SJCRH30 (cell line): ENCODE results near the gene GPN2. TPM values are rescaled to one million over a fixed set of nuclear protein-coding genes. Genes with fewer than 3 reads are reported as not detected.
A peak's percentile ranks its signal among the peaks of the same experiment; 100 is the strongest.
"Not testable (repeated sequence)": the region's sequence is repeated elsewhere in the genome, so short reads cannot be mapped to it uniquely, and the experiment has no call there.

Experiments
- DNase-seq, 2 experiments: peaks; one replicate each; pipeline ENCODE4 v3.0.0-alpha.2; 2015 to 2020
- H3K27ac ChIP-seq: fragments of 250-450 bp; sonication (Bioruptor Pico); 2 replicates; pipeline ENCODE4 v1.5.1; 2020; ENCODE audit warnings: mild to moderate bottlenecking, moderate library complexity
- H3K27me3 ChIP-seq: fragments of 250-450 bp; sonication (Bioruptor Pico); 2 replicates; pipeline ENCODE4 v1.5.1; 2020; ENCODE audit warnings: mild to moderate bottlenecking, moderate library complexity
- H3K36me3 ChIP-seq: fragments of 250-450 bp; sonication (Bioruptor Pico); 2 replicates; pipeline ENCODE4 v1.5.1; 2020; ENCODE audit warnings: mild to moderate bottlenecking, moderate library complexity
- H3K4me1 ChIP-seq: fragments of 250-450 bp; sonication (Bioruptor Pico); 2 replicates; pipeline ENCODE4 v1.5.1; 2020; ENCODE audit warnings: mild to moderate bottlenecking, moderate library complexity
- H3K4me3 ChIP-seq: fragments of 250-450 bp; sonication (Bioruptor Pico); 2 replicates; pipeline ENCODE4 v1.5.1; 2020; ENCODE audit warnings: mild to moderate bottlenecking, moderate library complexity
- H3K9me3 ChIP-seq: fragments of 250-450 bp; sonication (Bioruptor Pico); replicated peaks from 2 replicates; pipeline ENCODE4 v1.5.1; 2020; ENCODE audit warnings: mild to moderate bottlenecking, moderate library complexity
- total RNA-seq: library from RNA; depleted of rRNA; stranded (reverse); fragments of >200 nt; shearing (Covaris generic); gene quantifications from 2 replicates; pipeline ENCODE4 v1.2.3, GENCODE V29; 2014

GPN2 gene
- total RNA-seq, 1 experiment from 2014 or later = 25.3 TPM

GRCh38 chr1:26881611-26882010, 8.5 kb downstream of the GPN2 start:
- DNase-seq, H3K4me1 ChIP-seq, H3K27ac ChIP-seq, H3K9me3 ChIP-seq, H3K27me3 ChIP-seq, H3K4me3 ChIP-seq: not testable (repeated sequence)
- peaks cover 76% of the 10 kb centered on the region for H3K36me3 ChIP-seq

DNA sequence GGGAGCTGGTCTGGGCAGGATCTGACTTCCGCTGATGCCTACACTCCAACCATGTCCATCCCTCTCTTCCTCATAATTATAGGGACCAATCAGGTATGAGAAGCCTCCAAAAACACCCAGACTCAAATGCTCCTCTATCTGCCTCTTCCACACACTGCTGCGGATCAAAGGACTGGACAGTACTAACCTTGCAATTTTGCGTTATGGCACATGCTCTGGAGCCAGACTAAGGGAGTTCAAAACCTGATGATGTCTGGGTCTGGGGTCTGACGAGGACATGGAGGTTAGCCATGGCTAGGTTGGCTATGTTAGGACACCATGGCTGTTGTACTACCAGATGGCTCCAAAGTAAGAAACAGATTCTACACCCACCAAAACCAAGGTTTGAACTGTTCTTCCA, 10.3 kb downstream of the GPN2 start:
- no peak for DNase-seq
- no peak overlapping the region for H3K27ac ChIP-seq
- H3K4me3 ChIP-seq = no peak overlapping the region
- H3K4me1 ChIP-seq = no peaks in the 10 kb centered on the region
- H3K27me3 ChIP-seq = no peaks in the 10 kb centered on the region
- H3K9me3 ChIP-seq = no peaks in the 10 kb centered on the region
- peaks cover 65% of the 10 kb centered on the region for H3K36me3 ChIP-seq

DNA sequence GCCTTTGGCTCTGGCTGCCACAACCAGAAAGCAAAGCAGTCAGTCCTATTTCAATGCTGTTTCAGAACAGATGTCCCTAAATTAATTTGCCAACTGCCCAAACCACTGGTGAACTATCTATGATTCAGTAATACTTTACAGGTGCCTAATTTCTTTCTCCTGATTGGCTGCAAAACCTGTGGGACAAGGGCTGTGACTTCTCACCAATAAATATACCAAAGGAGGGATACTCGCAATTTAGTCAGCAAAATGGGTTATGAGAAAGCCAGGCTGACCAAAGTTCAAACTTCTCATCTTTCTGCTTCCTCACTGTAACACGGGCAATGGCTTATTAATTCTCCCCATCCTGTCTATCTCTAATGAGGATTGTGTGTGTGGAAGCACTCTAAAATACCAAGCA, 12.8 kb downstream of the GPN2 start:
- peaks cover 44% of the 10 kb centered on the region for H3K36me3 ChIP-seq
- no peaks in the 10 kb centered on the region for H3K9me3 ChIP-seq
- H3K27ac ChIP-seq = no peak overlapping the region
- no peaks in the 10 kb centered on the region for H3K4me1 ChIP-seq
- H3K27me3 ChIP-seq = no peaks in the 10 kb centered on the region
- H3K4me3 ChIP-seq = no peak overlapping the region
- no peak for DNase-seq

GRCh38 chr1:26874896-26875295, 15.2 kb downstream of the GPN2 start:
- Histone ChIP-seq H3K4me3 (no peak overlapping the region), H3K27me3 (no peaks in the 10 kb centered on the region), H3K36me3 (peaks cover 29% of the 10 kb centered on the region)

DNA sequence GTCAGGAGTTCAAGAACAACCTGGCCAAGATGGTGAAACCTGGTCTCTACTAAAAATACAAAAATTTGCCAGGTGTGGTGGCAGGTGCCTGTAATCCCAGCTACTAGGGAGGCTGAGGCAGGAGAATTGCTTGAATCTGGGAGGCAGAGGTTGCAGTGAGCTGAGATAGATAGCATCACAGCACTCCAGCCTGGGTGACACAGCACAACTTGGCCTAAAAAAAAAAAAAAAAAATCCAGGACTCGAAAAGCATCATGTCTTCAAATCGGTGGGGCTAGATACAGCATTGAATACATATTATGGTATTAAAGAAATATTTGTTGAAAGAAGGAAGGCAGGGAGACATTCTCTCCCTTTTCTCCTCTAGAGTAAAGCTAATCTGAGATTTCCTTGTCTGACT, 17.0 kb downstream of the GPN2 start:
- peaks cover 13% of the 10 kb centered on the region for H3K36me3 ChIP-seq
- DNase-seq, H3K4me1 ChIP-seq, H3K27ac ChIP-seq, H3K9me3 ChIP-seq, H3K27me3 ChIP-seq, H3K4me3 ChIP-seq: not testable (repeated sequence)

More at GRCh38 chr1:26874896-26875295, 15.2 kb downstream of the GPN2 start:
- H3K27ac ChIP-seq = no peak overlapping the region
- H3K9me3 ChIP-seq = no peaks in the 10 kb centered on the region
- H3K4me1 ChIP-seq = no peaks in the 10 kb centered on the region
- DNase-seq = no peak

DNA sequence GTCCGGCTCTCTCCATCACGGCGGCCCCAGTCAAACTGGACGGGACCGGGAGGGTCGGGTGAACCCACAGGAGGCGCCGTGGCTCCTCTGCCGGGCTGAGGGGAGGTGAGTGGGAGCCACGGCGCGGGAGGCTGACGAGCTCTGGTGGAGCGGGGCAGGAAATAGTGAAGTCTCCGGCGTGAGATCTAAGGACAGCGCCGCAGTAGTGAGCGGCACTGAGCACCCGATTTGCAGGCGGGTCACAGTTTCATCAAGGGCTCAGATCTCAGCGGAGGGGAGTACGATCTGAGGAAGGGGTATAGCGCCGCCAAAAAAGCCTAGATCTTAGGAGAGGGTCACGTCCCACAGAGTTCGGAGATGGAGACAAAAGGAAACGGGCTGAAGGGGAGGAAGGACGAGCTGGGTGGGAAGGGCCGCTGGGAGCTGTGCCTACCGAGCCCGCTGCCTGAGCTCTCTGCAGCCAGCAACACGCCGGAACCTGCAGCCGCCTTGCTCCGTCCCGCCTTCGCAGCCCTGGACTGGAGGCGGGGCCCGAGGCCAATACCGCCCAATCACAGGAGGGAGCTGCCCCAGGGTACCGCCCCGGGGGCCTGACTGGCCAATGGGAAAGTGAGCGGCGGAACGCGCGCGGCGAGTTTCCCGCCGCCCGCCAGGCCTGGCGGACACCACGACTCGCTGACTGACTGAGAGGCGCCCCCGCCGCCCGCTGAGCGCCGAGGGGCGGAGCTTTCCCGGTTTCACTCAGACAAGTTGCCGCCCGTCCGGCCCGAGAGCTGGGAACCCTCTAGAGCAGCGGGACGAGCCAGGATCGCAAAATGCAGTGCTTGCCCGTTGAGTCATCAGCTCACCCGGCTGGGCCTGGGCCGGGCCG, 25.2 kb downstream of the GPN2 start:
- Histone ChIP-seq H3K36me3 (no peaks in the 10 kb centered on the region), H3K27ac (peak overlapping the region; percentile 82), H3K4me1 (no peaks in the 10 kb centered on the region; the same call in 1 of the 2 replicates), H3K4me3 (peak overlapping the region; percentile 60), H3K9me3 (no peaks in the 10 kb centered on the region), H3K27me3 (no peaks in the 10 kb centered on the region)
- peak; percentile 97 to 98 for DNase-seq

DNA sequence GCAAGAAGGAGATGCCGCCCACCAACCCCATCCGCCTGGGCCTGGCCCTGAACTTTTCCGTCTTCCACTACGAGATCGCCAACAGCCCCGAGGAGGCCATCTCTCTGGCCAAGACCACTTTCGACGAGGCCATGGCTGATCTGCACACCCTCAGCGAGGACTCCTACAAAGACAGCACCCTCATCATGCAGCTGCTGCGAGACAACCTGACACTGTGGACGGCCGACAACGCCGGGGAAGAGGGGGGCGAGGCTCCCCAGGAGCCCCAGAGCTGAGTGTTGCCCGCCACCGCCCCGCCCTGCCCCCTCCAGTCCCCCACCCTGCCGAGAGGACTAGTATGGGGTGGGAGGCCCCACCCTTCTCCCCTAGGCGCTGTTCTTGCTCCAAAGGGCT, 26.4 kb downstream of the GPN2 start:
- no peaks in the 10 kb centered on the region for H3K36me3 ChIP-seq
- no peak for DNase-seq
- H3K9me3 ChIP-seq = no peaks in the 10 kb centered on the region
- H3K4me3 ChIP-seq = peak overlapping the region; percentile 60
- H3K27ac ChIP-seq = peak overlapping the region; percentile 58; the same call in 1 of the 2 replicates
- no peaks in the 10 kb centered on the region for H3K27me3 ChIP-seq
- H3K4me1 ChIP-seq = no peaks in the 10 kb centered on the region; the same call in 1 of the 2 replicates

GRCh38 chr1:26862781-26863684, 27.1 kb downstream of the GPN2 start, which contains the start of gene SFN:
Gene SFN, plus strand, starts transcription at chr1:26863149. Its CDS starts 64 bp downstream, at chr1:26863213.
- H3K9me3 ChIP-seq = no peaks in the 10 kb centered on the region
- H3K27ac ChIP-seq = peak within 1 kb of the TSS; percentile 58; the same call in 1 of the 2 replicates
- no peaks in the 10 kb centered on the region; the same call in 1 of the 2 replicates for H3K4me1 ChIP-seq
- no peaks in the 10 kb centered on the region for H3K27me3 ChIP-seq
- H3K36me3 ChIP-seq = no peaks in the 10 kb centered on the region
- DNase-seq = no peak
- H3K4me3 ChIP-seq = peak within 1 kb of the TSS; percentile 60

GRCh38 chr1:26861889-26862378, 28.1 kb downstream of the GPN2 start:
- no peak overlapping the region for H3K4me3 ChIP-seq
- no peaks in the 10 kb centered on the region for H3K27me3 ChIP-seq
- H3K27ac ChIP-seq = no peak overlapping the region
- H3K9me3 ChIP-seq = no peaks in the 10 kb centered on the region
- no peak for DNase-seq
- no peaks in the 10 kb centered on the region; the same call in 1 of the 2 replicates for H3K4me1 ChIP-seq
- H3K36me3 ChIP-seq = no peaks in the 10 kb centered on the region

GRCh38 chr1:26861286-26861701, 28.8 kb downstream of the GPN2 start:
- Histone ChIP-seq H3K9me3 (no peaks in the 10 kb centered on the region), H3K36me3 (no peaks in the 10 kb centered on the region)
- DNase-seq = no peak

GRCh38 chr1:26858891-26859640, 31.0 kb downstream of the GPN2 start:
- H3K36me3 ChIP-seq = peaks cover 5% of the 10 kb centered on the region; the same call in 1 of the 2 replicates
- H3K27ac ChIP-seq = no peak overlapping the region
- H3K9me3 ChIP-seq = no peaks in the 10 kb centered on the region
- H3K27me3 ChIP-seq = no peaks in the 10 kb centered on the region
- no peak overlapping the region for H3K4me3 ChIP-seq
- DNase-seq = no peak
- no peaks in the 10 kb centered on the region; the same call in 1 of the 2 replicates for H3K4me1 ChIP-seq

More at GRCh38 chr1:26861286-26861701, 28.8 kb downstream of the GPN2 start:
- H3K27me3 ChIP-seq = no peaks in the 10 kb centered on the region
- no peak overlapping the region for H3K4me3 ChIP-seq
- H3K27ac ChIP-seq = no peak overlapping the region
- no peaks in the 10 kb centered on the region; the same call in 1 of the 2 replicates for H3K4me1 ChIP-seq

GRCh38 chr1:26858160-26858559, 31.9 kb downstream of the GPN2 start:
- no peak overlapping the region for H3K27ac ChIP-seq
- no peak for DNase-seq
- no peaks in the 10 kb centered on the region; the same call in 1 of the 2 replicates for H3K4me1 ChIP-seq
- no peak overlapping the region for H3K4me3 ChIP-seq
- peaks cover 14% of the 10 kb centered on the region for H3K36me3 ChIP-seq
- no peaks in the 10 kb centered on the region for H3K9me3 ChIP-seq
- H3K27me3 ChIP-seq = no peaks in the 10 kb centered on the region

DNA sequence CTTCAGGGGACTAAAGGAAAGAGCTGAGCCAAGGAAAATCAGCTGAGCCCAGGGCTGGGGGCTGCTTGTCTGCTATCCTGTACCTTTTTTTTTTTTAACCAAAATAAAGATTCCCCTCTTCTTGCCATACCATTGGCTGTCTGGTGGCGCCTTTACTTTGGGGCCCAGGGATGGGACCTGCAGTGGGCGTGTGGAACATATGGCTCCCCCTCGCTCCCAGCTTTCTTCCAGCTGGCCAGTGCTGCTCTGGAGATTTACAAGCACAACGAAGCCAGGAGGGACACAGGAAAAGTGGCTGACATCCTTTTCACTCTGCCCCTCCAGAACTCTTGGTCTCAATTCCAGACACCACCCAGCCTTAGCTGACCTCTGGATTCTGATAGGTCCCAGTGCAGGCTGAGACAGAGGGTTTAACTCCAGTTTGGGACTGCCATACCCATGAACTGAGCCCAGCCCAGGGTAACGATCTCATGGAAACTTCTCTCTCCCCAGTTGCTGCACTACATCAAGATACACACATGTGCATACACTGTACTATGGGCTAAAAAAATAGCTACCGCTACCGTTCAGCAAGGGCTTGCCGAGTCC, 32.5 kb downstream of the GPN2 start:
- Histone ChIP-seq H3K27me3 (no peaks in the 10 kb centered on the region), H3K4me1 (no peaks in the 10 kb centered on the region), H3K4me3 (no peak overlapping the region), H3K27ac (no peak overlapping the region), H3K36me3 (peaks cover 18% of the 10 kb centered on the region), H3K9me3 (no peaks in the 10 kb centered on the region)
- no peak for DNase-seq
